Measurements from ENCODE around the gene CATSPER1.

DNA sequence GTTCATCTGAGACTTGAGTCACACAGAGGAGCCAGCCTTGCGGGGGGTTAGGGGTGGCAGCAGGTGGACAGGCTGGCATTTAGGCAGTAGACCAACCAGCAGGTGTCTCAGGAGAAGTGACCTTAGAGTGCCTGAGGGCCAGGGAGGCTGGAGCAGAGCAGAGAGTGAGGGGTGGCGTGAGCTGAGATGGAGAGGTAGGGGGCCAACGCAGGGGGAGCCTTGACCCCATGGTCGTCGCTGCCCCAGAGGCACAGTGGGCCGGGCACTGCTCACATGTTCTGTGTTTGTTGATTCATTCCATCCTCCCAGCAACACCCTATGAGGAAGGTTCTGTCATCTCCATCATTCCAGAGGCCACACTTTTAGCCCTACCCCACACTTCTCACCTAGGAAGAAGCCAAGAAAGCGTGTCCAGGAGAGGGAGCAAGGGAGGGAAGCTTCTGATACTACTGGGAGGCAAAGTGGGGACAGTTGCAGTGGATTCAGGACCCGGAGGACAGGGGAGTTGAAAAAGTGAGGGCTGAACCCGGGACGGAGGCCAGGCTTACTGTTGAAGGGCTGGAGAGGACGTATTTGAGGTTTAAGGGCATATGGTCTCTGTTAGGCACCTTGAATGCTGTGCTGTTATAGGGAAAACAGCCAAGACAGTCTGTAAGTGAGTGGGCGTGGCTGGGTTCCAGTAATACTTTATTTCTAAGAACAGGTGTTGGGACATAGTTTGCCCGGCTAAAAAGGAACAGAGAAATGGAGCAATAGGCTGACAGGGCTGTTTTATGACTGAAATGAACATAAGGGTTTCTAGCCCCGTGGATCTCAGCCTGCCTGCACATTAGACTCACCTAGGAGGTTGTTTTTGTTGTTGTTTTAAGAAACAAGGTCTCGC is 57.4 kb downstream of the CATSPER1 start:
- TF ChIP-seq GATA2 (IDR thresholded peaks at IDR 0.05; ENCODE audit: low read depth, low read length) (no peak), GATA3 (IDR thresholded peaks at IDR 0.05; ENCODE audit: low read depth, low read length) (no peak)

All from SH-SY5Y (cell line).